Measurements from ENCODE around the gene ANKK1. TPM values are rescaled to one million over a fixed set of nuclear protein-coding genes. Genes with fewer than 3 reads are reported as not detected.

ANKK1 gene
- total RNA-seq, 1 donor from 2014 or later, result 0.16 TPM

GRCh38 chr11:113375402-113375801 lies 12.2 kb upstream of the ANKK1 start:
- no peak for DNase-seq (ENCODE audit: low spot score)
- intact Hi-C loops (cut with DNase I), result no loop called here

- DNase-seq (ENCODE audit: low spot score), result no peak
- intact Hi-C loops (cut with DNase I), result no loop called here
Measured at GRCh38 chr11:113376156-113376555, 11.4 kb upstream of the ANKK1 start.

- intact Hi-C loops (cut with DNase I), result no loop called here
- DNase-seq (ENCODE audit: low spot score), result no peak
Measured at GRCh38 chr11:113377681-113378412, 9.7 kb upstream of the ANKK1 start.

- DNase-seq (ENCODE audit: low spot score), result no peak
- intact Hi-C loops (cut with DNase I), result no loop called here
Measured at GRCh38 chr11:113378692-113379091, 8.9 kb upstream of the ANKK1 start.

- intact Hi-C loops (cut with DNase I), result no loop called here
- DNase-seq (ENCODE audit: low spot score), result no peak
Measured at GRCh38 chr11:113382121-113382520, 5.5 kb upstream of the ANKK1 start.

- intact Hi-C loops (cut with DNase I), result no loop called here
- DNase-seq (ENCODE audit: low spot score), result no peak
Measured at GRCh38 chr11:113384551-113384950, 3.0 kb upstream of the ANKK1 start.

- intact Hi-C loops (cut with DNase I), result no loop called here
- no peak for DNase-seq (ENCODE audit: low spot score)
Measured at GRCh38 chr11:113385749-113386148, 1.8 kb upstream of the ANKK1 start.

GRCh38 chr11:113386866-113387265 lies 713 bp upstream of the ANKK1 start:
- DNase-seq (ENCODE audit: low spot score), result no peak
- intact Hi-C loops (cut with DNase I), result no loop called here

- DNase-seq (ENCODE audit: low spot score), result no peak
- intact Hi-C loops (cut with DNase I), result no loop called here
Measured at GRCh38 chr11:113389272-113389671, 1.7 kb downstream of the ANKK1 start.

- no peak for DNase-seq (ENCODE audit: low spot score)
- intact Hi-C loops (cut with DNase I), result no loop called here
Measured at GRCh38 chr11:113392236-113392921, 4.8 kb downstream of the ANKK1 start.

GRCh38 chr11:113393501-113393985 lies 6.0 kb downstream of the ANKK1 start:
- intact Hi-C loops (cut with DNase I), result no loop called here

GRCh38 chr11:113394919-113395318 lies 7.3 kb downstream of the ANKK1 start:
- DNase-seq (ENCODE audit: low spot score), result no peak
- intact Hi-C loops (cut with DNase I), result no loop called here

More at GRCh38 chr11:113393501-113393985, 6.0 kb downstream of the ANKK1 start:
- DNase-seq (ENCODE audit: low spot score), result no peak

GRCh38 chr11:113395782-113396336 lies 8.3 kb downstream of the ANKK1 start:
- DNase-seq (ENCODE audit: low spot score), result no peak
- intact Hi-C loops (cut with DNase I), result no loop called here

GRCh38 chr11:113396690-113397089 lies 9.1 kb downstream of the ANKK1 start:
- intact Hi-C loops (cut with DNase I), result no loop called here
- DNase-seq (ENCODE audit: low spot score), result no peak

- DNase-seq (ENCODE audit: low spot score), result peak; percentile 58
- intact Hi-C loops (cut with DNase I), result no loop called here
Measured at GRCh38 chr11:113397212-113397611, 9.6 kb downstream of the ANKK1 start.

GRCh38 chr11:113397821-113398220 lies 10.2 kb downstream of the ANKK1 start:
- DNase-seq (ENCODE audit: low spot score), result peak; percentile 60
- intact Hi-C loops (cut with DNase I), result no loop called here

GRCh38 chr11:113398669-113399430 lies 11.3 kb downstream of the ANKK1 start:
- peak; percentile 67 for DNase-seq (ENCODE audit: low spot score)
- intact Hi-C loops (cut with DNase I), result no loop called here

GRCh38 chr11:113400631-113401230 lies 13.2 kb downstream of the ANKK1 start:
- intact Hi-C loops (cut with DNase I), result no loop called here
- DNase-seq (ENCODE audit: low spot score), result peak; percentile 68

GRCh38 chr11:113401718-113402117 lies 14.1 kb downstream of the ANKK1 start:
- intact Hi-C loops (cut with DNase I), result no loop called here
- peak; percentile 90 for DNase-seq (ENCODE audit: low spot score)

Measured in cardiac septum (tissue), 1 donor.